ENCODE measurements around the gene DGKB.

The DGKB gene

DNA sequence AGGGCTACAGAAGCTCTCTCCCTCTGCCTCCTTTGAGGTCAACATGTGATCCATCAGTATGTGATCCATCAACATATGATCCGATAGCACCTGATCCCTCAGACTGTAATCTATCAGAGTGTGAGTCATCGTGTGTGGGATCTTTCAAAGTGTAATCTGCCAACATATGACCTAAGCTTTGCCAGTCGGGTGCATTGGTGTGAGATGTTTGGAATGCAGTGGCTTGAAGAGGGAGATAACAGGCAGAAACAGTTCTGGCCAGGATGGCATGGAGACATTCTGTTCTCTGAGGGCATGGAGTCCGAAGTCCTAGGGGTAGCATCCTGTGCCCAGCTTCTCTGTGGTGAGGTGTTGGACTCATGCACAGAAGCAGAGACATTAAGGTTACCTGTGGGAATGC is 695.4 kb downstream of the DGKB start:
- no peak for DNase-seq (ENCODE audit: low spot score)

DNA sequence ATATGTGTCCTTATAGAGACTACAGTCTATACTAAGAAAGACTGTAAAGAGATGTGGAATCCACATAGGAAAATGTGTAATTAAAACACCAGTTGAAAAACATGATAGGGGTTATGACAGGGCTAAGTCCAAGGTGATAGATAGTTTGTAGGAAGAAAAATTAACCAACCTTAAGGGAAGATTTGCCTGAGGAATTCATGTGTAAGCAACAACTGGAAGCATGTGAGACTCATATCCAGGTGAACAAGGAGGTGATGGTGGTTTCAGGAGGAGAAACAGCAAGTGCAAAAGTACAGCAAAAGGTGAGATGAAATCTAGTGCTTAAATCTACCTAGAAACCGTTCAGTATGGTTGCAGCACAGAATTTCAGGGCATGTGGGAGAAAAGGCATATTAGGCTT is 696.4 kb downstream of the DGKB start:
- no peak for DNase-seq (ENCODE audit: low spot score)

DNA sequence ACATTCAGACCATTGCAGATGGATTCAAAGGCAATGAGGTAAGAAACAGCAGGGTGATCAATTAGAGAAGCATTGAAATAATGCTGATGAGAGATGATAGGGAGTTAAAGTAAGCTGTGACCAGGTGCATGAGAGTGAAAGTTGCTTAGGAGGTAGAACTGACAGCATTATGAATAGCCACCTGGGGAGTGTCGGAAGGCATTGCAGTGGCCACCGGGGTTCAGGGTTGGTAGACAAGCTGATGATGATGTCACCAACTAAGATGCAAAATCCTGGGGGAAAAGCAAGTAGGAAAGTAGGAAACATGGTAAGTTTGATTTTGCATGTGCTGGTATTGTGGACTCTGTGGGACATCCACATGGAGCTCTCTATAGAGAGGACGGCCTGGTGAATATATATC is 701.2 kb downstream of the DGKB start:
- DNase-seq (ENCODE audit: low spot score), result no peak

DNA sequence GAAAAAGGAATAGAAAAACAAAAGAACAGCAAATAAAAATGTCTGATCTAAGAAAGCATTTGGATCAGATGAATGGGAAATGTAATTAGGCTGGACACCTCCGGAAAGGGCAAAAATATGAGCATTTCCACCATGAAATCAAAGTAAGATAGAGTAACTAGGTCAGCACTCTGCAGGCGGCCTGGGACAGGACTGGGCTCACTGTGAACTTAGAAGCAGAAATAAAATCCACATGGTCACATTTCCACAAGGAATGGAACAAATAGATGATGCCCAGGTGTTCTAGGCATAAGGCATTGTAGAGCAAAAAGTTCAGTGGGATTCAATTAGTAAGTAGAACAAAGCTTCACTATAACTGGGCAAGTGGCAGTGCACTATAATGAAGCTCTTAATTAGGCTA is 703.2 kb downstream of the DGKB start:
- no peak for DNase-seq (ENCODE audit: low spot score)

DNA sequence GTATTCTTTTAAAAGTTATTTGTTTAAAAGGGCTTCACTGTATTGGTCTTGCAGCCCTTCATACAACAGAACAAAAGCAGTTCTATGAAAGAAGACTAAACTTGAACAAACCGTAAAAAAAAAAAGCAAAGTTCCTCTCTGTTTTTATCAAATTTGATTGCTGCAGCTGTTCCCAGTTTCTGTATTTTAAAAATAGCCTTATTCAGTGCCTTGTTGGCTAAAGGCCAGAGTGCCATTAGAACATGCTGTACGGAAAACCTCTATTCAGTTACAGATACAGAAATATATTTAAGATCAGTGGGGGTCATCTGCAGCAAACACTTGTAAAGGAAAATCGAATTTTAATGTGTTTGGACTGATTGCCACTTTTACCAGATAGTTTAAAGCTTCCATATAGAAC is 705.3 kb downstream of the DGKB start:
- DNase-seq (ENCODE audit: low spot score), result no peak

DNA sequence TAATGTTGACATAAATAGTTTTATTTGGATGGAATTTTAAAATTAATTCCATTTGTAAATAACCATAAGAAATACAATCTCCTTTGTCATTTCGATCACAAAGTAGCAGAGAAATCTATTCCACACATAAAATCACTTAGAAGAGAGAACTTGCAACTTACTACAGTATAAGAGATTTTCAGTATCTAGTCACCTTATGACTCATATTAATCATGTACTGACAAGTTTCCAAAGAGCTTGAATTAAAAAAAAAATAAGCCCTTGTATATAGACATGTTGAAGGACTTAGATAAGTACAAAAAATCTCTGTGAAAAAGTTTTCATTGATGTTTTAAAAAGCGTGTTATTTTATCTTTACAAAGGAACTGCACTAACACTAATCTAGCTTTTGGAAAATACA is 706.0 kb downstream of the DGKB start:
- no peak for DNase-seq (ENCODE audit: low spot score)

DNA sequence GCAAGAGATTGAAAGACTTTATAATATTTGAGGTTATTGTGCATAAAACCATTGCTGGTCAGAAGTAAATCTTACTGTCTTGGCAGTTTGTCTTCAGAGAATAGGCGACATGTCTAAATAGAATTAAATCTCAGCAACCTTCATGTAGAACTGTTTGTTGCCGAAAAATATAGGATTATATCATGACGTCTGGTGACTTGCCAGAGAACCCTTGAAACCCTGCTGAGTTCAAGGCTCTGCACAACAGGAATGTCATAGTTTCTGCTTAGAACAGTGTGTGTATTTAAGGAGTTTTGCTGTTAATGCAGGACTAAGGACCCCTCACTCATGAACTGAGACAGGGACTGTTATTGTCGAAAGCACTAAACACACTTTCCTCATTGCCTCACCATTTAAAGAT is 706.7 kb downstream of the DGKB start:
- no peak for DNase-seq (ENCODE audit: low spot score)

DNA sequence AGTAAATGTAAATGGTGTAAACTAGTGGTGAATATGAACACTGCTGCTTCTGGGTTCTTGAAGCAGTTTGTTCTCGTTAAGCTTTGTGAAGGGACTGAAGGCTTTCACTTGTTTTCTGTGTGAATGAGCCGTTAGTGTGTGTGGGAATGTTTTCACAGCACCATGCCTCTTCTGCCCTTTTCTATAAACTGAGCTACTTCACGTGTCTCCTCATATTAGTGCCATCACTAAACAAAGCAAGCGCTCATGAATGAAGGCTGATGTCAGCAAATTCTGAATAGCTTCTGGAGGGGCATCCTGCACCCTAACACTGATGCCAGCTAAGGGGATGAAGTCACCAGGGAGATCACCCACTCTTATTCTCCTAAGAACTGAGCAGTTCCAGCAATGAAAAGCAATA is 707.5 kb downstream of the DGKB start:
- no peak for DNase-seq (ENCODE audit: low spot score)

DNA sequence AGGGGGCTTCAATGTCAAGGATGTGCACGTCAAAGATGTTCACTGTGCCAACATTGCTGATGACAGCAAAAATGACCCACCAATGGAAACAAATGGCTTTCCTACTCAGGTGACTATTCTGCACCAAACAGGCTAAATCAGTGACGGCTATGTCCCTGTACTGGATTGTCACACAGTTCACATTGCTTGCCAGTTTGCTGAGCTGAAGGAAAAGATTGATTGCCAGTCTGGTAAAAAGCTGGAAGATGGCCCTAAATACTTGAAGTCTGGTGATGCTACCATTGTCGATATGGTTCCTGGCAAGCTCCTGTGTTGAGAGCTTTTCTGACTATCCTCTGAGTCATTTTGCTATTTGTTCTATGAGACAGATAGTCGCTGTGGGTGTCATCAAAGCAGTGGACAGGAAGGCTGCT is 710.9 kb downstream of the DGKB start:
- DNase-seq (ENCODE audit: low spot score), result no peak

DNA sequence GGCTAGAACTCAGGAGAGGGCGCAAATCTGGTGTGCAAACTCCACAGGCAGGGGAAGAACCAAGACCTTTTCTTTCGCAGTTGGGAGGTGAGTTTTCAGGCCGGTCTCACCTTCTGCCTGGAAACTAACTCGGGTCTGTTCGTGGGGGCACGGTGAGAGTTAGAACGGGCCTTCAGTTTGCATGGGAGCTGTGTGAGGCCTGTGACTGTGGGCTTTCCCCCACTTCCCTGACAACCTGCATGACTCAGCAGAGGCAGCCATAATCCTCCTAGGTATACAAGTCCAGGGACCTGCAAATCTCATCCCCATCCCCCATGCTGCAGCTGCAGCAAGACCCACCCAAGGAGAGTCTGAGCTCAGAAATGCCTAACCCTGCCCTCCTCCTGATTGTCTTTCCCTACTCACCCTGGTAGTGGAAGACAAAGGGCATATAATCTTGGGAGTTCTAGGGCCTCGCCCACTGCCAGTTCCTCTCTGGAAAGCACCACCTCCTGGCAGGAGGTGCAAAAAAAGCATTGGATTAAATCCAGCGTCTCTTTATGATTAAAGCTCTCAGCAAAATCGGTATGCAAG is 718.2 kb downstream of the DGKB start:
- DNase-seq (ENCODE audit: low spot score), result no peak

DNA sequence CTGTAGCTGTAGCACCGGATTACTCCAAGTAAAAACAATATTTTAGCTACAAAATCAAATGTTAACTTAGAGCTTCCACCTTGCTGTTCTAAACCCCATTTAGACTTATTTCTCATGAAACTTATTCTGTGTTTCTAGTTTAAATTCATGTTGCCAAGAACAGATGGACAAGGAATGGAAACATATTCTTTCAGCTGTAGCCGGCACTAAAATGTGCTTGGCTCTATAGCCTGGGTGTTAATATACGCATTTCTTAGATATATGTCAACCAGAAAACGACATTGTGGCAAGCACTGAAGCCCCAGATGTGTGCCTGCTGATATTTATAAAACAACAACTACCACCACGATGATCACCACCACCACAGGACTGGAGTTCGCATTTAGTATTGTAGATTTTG is 722.8 kb downstream of the DGKB start:
- DNase-seq (ENCODE audit: low spot score), result no peak

DNA sequence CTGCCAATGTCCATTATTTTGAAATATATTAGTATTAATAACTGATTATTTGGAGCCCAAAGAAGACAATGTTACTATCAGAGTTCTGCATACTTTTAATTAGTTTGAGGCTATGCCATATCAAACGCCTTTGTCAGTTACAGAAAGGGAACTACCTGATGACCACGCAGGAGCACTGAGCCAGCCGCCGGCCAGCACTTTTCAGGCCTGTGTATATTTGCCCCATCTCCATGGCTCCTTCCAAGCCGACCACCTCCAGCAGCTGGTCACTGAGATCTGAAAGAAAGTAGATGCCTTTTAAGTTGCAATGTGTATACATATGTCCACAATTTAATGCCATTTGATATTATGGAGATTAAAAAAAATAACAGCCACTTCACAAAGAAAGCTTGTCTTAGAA is 724.7 kb downstream of the DGKB start:
- no peak for DNase-seq (ENCODE audit: low spot score)

DNA sequence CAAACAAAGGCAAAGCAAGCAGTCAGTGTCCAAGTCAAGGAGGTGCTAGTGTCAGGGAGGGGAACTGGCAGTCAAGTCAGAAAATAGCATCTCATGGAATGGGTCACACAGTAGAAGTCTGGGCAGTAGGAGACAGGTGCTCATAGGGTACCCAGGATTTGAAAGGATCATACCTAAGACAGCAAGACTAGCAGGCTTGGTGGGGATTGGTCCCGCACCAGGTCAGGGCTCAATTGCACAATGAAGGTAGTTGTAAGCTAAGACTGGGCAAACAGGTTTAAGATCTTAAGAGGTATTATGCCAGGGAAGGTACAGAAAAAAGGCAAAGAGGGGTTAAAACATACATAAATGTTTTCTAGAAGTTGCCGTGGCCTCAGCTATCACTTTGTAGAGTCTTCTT is 731.7 kb downstream of the DGKB start:
- DNase-seq (ENCODE audit: low spot score), result no peak

DNA sequence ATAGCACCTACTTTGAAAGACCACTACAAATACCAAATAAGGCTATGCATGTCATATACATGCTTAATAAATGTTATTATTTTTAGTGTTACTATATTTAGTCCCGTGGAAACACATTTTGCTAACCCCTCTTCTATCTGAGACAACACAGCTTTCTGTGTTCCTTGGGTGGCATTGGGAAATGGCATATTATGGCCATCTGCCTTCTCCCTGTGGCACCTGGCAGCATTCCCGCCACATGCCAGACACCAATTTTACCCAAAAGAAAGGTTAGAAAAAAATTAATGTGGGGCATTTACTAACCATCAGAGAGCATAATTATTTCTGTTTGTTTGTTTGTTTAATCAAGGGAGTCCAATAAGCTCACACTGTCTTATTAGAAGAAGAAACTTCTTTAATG is 744.4 kb downstream of the DGKB start:
- DNase-seq (ENCODE audit: low spot score), result no peak

DNA sequence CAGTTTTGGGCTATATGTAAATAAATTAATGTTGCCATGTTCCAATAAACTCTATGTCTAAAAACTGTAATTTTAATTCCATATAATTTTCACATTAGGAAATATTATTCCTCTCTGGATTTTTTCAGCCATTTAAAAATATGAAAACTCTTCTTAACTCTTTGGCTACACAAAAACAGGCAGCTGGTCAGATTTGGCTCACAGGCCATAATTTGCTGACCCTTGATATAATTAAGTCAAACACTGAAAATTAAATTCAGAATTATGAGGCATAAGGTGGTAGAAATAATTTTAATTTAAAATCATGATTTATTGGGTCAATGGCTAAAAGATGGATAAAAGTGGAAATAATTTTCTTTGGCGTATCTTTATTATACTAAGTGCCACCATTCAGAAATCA is 746.1 kb downstream of the DGKB start:
- DNase-seq (ENCODE audit: low spot score), result no peak

DNA sequence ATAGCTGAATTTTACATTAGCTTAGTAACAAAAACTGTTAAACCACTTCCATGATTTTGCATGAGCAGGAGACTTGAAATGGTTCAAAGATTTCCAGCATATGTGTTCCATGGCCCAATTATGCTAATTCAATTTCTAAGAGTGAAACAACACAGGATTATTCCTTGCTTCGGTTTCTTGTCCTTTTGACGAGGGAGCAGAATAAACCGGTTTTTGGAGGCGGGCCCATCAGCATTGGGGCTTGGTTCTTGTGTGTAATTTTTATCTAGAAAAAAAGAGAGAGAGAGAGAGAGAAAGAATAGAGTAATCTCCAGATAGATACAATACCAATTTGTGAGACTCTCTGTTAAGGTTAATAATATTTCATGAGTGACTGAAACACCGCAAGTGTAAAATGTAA is 753.6 kb downstream of the DGKB start:
- no peak for DNase-seq (ENCODE audit: low spot score)

DNA sequence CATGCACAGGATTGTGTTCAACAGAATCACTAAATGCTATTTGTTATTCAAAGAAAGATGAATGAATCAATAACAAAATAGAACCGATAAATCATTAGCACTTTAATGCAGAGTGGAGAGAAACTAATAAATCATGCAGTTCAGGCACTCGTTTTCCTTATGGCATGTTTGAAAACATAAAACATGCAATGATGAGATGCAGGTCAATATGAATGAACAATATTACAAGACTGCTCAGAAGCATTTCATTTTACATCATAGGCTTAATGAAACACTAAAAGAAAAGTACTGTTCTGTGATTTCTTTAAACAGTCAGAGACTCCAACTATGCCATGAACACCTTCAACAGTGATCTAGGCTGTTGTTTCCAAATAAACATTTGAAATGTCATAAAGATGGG is 755.0 kb downstream of the DGKB start:
- DNase-seq (ENCODE audit: low spot score), result no peak

DNA sequence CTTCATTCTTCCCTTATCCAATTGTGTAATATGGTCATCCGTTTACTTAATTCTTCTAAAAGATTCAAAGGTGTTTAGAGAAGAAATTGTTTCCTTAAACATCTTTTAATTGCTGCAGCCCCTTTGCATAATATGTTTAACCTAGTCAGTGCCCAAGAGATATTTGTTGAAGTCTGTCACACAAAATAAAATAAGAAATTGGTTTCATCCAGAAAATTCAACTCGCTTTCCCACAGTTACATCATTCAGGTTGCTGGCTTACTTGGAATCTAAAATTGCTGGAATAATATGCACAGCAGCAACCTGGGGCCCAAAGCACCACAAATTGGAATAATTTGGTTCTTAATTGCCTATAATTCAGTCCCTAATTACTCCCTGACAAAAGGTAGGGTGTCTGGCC is 758.0 kb downstream of the DGKB start:
- DNase-seq (ENCODE audit: low spot score), result no peak

DNA sequence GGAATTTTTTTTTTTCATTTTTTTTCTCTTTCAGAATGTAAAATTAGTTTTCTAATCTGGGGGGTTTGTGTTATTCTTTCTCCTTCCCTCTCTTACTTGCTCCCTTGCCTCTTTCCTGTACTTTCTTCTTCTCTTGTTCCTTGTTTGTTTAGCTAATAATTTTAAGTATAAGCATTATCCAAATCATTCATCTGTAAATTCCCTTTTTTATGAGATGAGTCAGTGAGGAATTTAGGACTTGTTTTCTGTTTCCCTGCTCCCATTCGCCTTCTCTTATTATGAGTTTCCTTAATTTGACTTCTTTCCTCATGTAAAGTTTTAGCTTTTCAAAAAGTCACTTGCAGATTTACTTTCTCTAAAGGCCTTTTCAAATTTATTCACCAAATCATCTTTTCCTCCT is 758.4 kb downstream of the DGKB start:
- DNase-seq (ENCODE audit: low spot score), result no peak

DNA sequence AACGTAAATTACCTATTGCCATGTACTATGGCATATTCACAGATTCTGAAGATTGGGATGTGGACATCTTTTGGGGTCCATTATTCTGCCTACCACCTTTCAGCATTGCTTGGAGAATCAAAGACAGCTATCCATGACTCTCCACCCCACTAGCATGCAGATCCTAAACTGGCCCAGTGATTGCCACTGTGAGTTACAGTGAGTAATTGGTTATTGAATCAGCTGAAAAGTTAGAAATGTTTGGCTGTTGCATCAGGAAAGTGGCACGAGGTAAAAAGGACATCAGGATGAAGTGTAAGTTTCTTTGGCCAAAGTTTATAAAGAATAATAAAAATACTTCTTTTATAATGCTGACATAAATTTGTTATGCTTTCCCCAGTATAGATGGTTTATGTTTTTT is 764.9 kb downstream of the DGKB start:
- DNase-seq (ENCODE audit: low spot score), result no peak

DNA sequence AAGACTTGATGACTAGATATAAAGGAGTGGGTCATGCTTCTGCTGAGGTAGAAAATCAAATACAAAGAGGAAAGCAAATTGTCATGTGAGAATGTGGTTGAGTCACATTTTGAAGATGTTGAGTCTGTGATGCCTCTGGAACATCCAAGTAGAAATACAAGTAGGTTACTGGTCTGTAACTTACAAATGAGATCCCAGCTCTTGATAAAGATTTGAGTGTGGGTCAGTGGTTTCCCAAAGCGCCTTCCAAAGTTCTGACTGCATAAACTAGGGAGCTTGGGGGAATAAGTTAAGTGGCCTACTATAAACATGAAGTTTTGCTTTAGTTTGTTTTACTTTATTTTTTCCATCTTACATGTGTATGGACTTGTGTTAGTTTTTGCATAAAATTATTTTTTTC is 768.8 kb downstream of the DGKB start:
- no peak for DNase-seq (ENCODE audit: low spot score)

DNA sequence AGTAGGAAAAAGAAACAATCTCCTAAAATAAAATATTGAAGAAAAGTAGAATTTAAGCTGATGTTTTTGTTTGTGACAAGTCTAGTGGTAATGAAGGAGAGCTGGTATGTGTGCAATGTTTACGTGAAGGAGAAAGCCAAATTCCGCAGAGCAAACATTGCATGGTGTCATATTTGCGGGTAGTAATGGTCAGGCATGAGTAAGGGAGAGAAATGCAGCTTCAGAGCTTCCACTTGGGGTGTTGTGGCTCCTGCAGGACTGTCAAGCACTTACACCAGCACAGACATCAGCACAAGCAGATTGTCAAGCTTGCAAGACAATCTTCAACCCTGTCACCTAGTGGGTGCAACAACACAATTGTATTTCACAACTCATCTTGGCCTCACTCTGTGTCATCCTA is 776.6 kb downstream of the DGKB start:
- no peak for DNase-seq (ENCODE audit: low spot score)

DNA sequence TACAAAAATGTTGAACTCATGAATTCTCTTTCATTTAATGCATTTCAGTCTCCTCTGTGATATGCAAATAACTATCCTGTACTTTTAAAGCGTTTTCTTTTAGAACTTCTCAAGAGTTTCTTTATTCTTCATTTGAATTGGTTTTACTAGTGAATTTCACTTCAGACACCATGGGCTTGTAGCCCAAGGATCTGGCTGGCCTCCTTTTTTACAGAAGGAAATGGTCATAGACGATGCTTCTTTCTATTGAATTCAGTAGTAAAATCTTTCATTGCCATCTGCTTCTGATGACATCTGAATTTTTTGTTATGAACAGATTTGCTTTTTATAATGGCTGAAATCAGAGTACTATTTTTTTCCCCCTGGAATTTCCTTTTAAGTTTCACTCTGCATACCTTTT is 777.8 kb downstream of the DGKB start:
- no peak for DNase-seq (ENCODE audit: low spot score)

DNA sequence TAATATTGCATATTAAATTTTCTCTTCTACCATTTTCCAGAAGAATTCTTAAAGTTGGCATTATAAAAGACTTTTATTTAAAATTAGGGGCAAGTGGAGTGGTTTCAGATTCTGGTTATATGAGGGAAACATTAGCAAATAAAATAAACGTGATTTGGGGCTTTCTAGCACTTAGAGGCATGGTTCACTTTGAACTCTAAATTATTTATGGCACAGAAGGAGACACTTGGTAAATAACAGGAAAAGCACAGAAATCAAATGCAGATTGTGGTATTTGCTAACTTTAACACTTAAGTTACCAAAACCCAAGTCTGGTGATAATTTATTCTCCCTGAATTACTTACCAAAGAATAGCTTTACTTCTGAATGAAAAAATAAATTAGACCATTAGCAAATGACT is 778.6 kb downstream of the DGKB start:
- DNase-seq (ENCODE audit: low spot score), result no peak

DNA sequence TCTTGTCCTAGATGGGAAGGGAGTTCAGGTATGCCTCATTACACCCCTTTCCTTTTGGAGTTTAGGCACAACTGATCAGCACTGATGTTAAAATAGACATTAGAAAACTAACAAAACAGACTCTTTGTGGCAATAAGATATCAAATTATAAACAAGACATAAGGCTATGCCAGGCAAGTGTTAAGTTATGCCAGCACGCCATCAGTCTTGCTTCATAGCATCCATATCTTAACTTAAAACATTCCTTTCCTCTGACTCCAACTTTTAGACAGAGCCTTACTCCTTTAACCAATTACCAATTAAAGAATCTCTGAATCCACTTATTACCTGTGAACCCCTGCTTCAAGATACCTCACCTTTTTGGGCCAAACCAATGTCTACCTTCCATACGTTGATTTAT is 786.9 kb downstream of the DGKB start:
- DNase-seq (ENCODE audit: low spot score), result no peak

Measured in activated CD4-positive, alpha-beta T cell treated with anti-CD3 and anti-CD28 coated beads, Interleukin-2, Interleukin-4, amounts not matched to agents 100 ng/mL and 50 ng/mL, durations not matched to agents 16 hours and 8 hours (primary cell).